Immature natural killer cell (primary cell): Measurements from ENCODE around the gene MYRIP. TPM values are rescaled to one million over a fixed set of nuclear protein-coding genes. Genes with fewer than 3 reads are reported as not detected.
"Not testable (repeated sequence)": the region's sequence is repeated elsewhere in the genome, so short reads cannot be mapped to it uniquely, and the experiment has no call there.

Experiments
- DNase-seq, 3 donors: peaks; one replicate each; pipeline ENCODE4 v3.0.0; 2022; ENCODE audit warnings: mixed read lengths in 1 of 3
- H3K27ac Mint-ChIP-seq, 6 donors: one replicate each; pipeline ENCODE4 v1.8.0; 2020; ENCODE audit warnings: mixed read lengths in 6 of 6, mild to moderate bottlenecking in 5 of 6, inconsistent platforms in 4 of 6, moderate library complexity in 3 of 6
- H3K27me3 Mint-ChIP-seq, 3 donors: one replicate each; pipeline ENCODE4 v1.8.0; 2020 to 2021; ENCODE audit warnings: low read depth in 3 of 3, mild to moderate bottlenecking in 3 of 3, mixed read lengths in 3 of 3, moderate library complexity in 3 of 3, inconsistent platforms in 1 of 3
- H3K36me3 Mint-ChIP-seq, 3 donors: one replicate each; pipeline ENCODE4 v1.8.0; 2020; ENCODE audit warnings: mixed read lengths in 3 of 3, inconsistent platforms in 2 of 3, mild to moderate bottlenecking in 2 of 3
- H3K4me1 Mint-ChIP-seq, 2 donors: one replicate each; pipeline ENCODE4 v1.8.0; 2020; ENCODE audit warnings: inconsistent platforms in 2 of 2, mild to moderate bottlenecking in 2 of 2, mixed read lengths in 2 of 2, moderate library complexity in 1 of 2
- H3K4me3 Mint-ChIP-seq, 5 donors: one replicate each; pipeline ENCODE4 v1.8.0; 2020; ENCODE audit warnings: mild to moderate bottlenecking in 5 of 5, mixed read lengths in 5 of 5, inconsistent platforms in 3 of 5, moderate library complexity in 3 of 5
- H3K9me3 Mint-ChIP-seq, 6 donors: one replicate each; pipeline ENCODE4 v1.8.0; 2020; ENCODE audit warnings: mild to moderate bottlenecking in 6 of 6, mixed read lengths in 6 of 6, inconsistent platforms in 4 of 6, moderate library complexity in 3 of 6
- polyA plus RNA-seq, 3 donors: library from polyadenylated mRNA; unstranded; fragments of 300-500 nt; fragmentation: Illumina TruSeq; gene quantifications; one replicate each; pipeline ENCODE4 v1.2.3, GENCODE V29; 2021

Gene MYRIP
- polyA plus RNA-seq, 3 donors from 2014 or later: 0.06 TPM; not detected in 2

DNA sequence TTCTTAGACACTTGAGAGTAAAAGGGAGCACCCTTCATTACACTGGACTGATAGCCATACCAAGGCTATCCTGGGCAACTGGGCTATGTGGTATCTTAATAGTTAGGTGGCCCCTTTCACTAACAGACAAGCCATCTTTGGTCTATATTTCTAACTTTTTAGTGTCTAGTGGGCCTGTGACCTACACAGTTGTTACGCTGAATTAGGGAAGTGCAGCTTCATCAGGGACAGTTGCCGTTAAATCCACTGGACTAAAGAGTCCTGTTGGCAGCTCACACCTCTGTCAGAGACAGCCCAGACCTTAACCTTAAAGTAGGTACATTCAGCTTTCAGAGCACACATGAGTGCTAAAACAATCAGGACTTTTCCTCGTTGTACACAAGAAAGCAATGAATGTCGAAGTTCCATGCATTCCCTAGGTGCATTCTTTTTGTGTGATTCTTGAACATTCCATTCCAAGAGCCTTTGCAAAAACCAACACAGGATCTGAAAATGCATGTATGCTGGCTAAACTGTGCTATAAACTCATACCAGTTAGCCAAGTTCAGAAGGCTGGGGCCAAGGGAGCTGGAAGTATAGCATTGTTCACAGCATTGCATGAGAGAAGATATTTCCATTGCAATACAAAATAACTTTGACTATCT, 269.9 kb downstream of the MYRIP start:
- no peaks in the 10 kb centered on the region for H3K36me3 Mint-ChIP-seq
- no peak overlapping the region for H3K4me3 Mint-ChIP-seq
- no peaks in the 10 kb centered on the region for H3K4me1 Mint-ChIP-seq
- DNase-seq: no peak
- no peaks in the 10 kb centered on the region for H3K27me3 Mint-ChIP-seq
- peaks cover 0 to 6% (median 2%) of the 10 kb centered on the region in 6 donors for H3K9me3 Mint-ChIP-seq
- no peak overlapping the region for H3K27ac Mint-ChIP-seq

DNA sequence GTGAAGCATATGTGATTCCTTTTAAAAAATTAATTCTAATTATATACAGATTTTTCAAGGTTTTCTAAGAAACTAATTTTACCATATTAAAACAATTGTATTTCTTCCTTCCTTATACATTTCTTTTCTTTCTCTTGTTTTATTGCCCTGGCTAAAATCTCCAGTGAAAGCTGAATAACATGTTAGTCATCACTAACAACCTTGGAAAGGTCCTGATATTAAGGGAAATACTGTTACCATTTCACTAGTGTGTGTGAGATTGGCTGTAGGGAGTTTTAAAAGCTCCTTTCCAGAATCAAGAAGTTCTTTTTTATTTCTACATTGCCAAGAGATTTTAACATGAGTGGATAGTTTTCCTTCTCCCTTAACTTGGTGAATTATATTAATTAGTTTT, 270.4 kb downstream of the MYRIP start:
- Mint-ChIP-seq H3K9me3 (peaks cover 0 to 6% (median 2%) of the 10 kb centered on the region in 6 donors), H3K4me1 (no peaks in the 10 kb centered on the region), H3K27me3 (no peaks in the 10 kb centered on the region), H3K27ac (no peak overlapping the region), H3K36me3 (no peaks in the 10 kb centered on the region), H3K4me3 (no peak overlapping the region)
- no peak for DNase-seq

GRCh38 chr3:40083066-40083465, 273.7 kb downstream of the MYRIP start:
- DNase-seq: no peak
- H3K4me3 Mint-ChIP-seq: no peak overlapping the region
- H3K36me3 Mint-ChIP-seq: no peaks in the 10 kb centered on the region
- H3K4me1 Mint-ChIP-seq: no peaks in the 10 kb centered on the region
- H3K27me3 Mint-ChIP-seq: peaks cover 0 to 2% (median 0%) of the 10 kb centered on the region in 3 donors
- H3K9me3 Mint-ChIP-seq: peaks cover 0 to 6% (median 2%) of the 10 kb centered on the region in 6 donors
- H3K27ac Mint-ChIP-seq: no peak overlapping the region

DNA sequence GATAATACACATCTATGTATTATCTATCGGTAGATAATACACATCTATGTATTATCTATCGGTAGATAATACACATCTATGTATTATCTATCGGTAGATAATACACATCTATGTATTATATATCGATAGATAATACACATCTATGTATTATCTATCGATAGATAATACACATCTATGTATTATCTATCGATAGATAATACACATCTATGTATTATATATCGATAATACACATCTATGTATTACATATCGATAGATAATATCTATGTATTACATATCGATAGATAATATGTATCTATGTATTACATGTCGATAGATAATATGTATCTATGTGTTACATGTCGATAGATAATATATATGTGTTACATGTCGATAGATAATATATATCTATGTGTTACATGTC, 275.0 kb downstream of the MYRIP start:
- not testable (repeated sequence) for H3K27ac Mint-ChIP-seq, H3K9me3 Mint-ChIP-seq, H3K27me3 Mint-ChIP-seq, H3K4me1 Mint-ChIP-seq, H3K36me3 Mint-ChIP-seq, H3K4me3 Mint-ChIP-seq, DNase-seq

GRCh38 chr3:40086890-40087883, 277.8 kb downstream of the MYRIP start:
- Mint-ChIP-seq H3K4me3 (no peak overlapping the region), H3K9me3 (peaks cover 0 to 5% (median 0%) of the 10 kb centered on the region in 6 donors), H3K27me3 (peaks cover 0 to 3% (median 2%) of the 10 kb centered on the region in 3 donors), H3K36me3 (no peaks in the 10 kb centered on the region), H3K4me1 (no peaks in the 10 kb centered on the region), H3K27ac (no peak overlapping the region)
- no peak for DNase-seq

- no peaks in the 10 kb centered on the region for H3K4me1 Mint-ChIP-seq
- H3K27me3 Mint-ChIP-seq: peaks cover 0 to 3% (median 2%) of the 10 kb centered on the region in 3 donors
- H3K9me3 Mint-ChIP-seq: peaks cover 0 to 3% (median 0%) of the 10 kb centered on the region in 6 donors
- H3K4me3 Mint-ChIP-seq: no peak overlapping the region
- DNase-seq: no peak
- no peaks in the 10 kb centered on the region for H3K36me3 Mint-ChIP-seq
- peak overlapping the region in 1 of 6 donors; percentile 5 for H3K27ac Mint-ChIP-seq
Observed at GRCh38 chr3:40088527-40089170, 279.2 kb downstream of the MYRIP start.

DNA sequence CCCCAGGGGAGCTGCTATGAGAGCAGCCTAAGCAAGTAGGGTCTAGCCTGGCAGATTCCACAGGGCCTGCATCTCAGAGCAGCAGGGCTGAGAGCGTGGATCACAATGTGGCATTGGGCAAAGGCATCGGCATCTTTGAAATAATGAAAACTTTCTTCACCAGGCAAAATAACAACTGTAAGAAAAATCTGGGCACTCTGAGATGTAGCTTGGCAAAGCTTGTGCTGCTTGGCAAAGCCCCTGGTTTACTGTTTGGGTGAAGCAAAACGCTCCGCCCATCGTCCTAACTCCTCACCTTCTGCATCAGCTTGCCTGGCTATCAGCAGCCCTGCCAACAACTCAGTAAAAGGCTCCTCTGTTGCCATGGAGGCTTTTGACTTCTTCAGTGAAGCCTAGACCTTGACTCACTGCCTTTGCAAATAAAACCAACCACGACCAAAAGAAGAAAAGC, 287.3 kb downstream of the MYRIP start:
- Mint-ChIP-seq H3K27ac (no peak overlapping the region), H3K4me3 (no peak overlapping the region), H3K4me1 (no peaks in the 10 kb centered on the region), H3K36me3 (no peaks in the 10 kb centered on the region), H3K9me3 (peaks cover 0 to 6% (median 2%) of the 10 kb centered on the region in 6 donors), H3K27me3 (peaks cover 0 to 6% (median 4%) of the 10 kb centered on the region in 3 donors)
- DNase-seq: no peak

GRCh38 chr3:40097131-40098117, 288.0 kb downstream of the MYRIP start:
- H3K4me3 Mint-ChIP-seq: no peak overlapping the region
- H3K4me1 Mint-ChIP-seq: no peaks in the 10 kb centered on the region
- H3K9me3 Mint-ChIP-seq: peaks cover 0 to 7% (median 2%) of the 10 kb centered on the region in 6 donors
- H3K27me3 Mint-ChIP-seq: peaks cover 0 to 6% (median 4%) of the 10 kb centered on the region in 3 donors
- H3K36me3 Mint-ChIP-seq: no peaks in the 10 kb centered on the region
- H3K27ac Mint-ChIP-seq: no peak overlapping the region
- no peak for DNase-seq

GRCh38 chr3:40098261-40098759, 288.9 kb downstream of the MYRIP start:
- Mint-ChIP-seq H3K36me3 (no peaks in the 10 kb centered on the region), H3K9me3 (peaks cover 0 to 6% (median 2%) of the 10 kb centered on the region in 6 donors), H3K27me3 (peaks cover 0 to 6% (median 4%) of the 10 kb centered on the region in 3 donors), H3K27ac (no peak overlapping the region), H3K4me1 (no peaks in the 10 kb centered on the region), H3K4me3 (no peak overlapping the region)
- no peak for DNase-seq

DNA sequence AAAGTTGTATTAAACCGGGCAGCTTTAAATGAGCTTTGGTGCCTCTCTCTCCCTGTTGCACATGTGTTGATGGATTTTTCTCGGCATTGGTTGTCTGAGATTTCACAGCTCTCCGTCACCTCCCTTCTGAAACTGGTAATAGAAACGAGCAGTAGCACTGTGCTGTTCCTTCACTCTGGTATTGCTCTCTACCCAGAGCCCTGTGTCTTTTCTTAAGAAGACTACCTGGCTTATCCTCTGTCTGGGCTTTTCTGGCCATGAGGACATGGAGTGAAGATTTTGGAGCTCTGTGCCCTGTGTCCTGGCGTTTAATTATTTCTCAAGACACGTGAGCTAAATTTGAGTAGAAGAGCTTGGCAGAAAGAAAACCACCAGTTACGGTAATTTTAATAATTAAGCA, 290.5 kb downstream of the MYRIP start:
- Mint-ChIP-seq H3K4me1 (no peaks in the 10 kb centered on the region), H3K27ac (no peak overlapping the region), H3K36me3 (no peaks in the 10 kb centered on the region), H3K4me3 (no peak overlapping the region), H3K27me3 (peaks cover 0 to 6% (median 4%) of the 10 kb centered on the region in 3 donors), H3K9me3 (peaks cover 0 to 6% (median 2%) of the 10 kb centered on the region in 6 donors)
- DNase-seq: no peak

- Mint-ChIP-seq H3K36me3 (no peaks in the 10 kb centered on the region), H3K4me1 (no peaks in the 10 kb centered on the region), H3K27ac (no peak overlapping the region), H3K4me3 (no peak overlapping the region), H3K27me3 (peaks cover 0 to 4% (median 2%) of the 10 kb centered on the region in 3 donors), H3K9me3 (peaks cover 0 to 7% (median 2%) of the 10 kb centered on the region in 6 donors)
- DNase-seq: no peak
Observed at GRCh38 chr3:40102182-40102581, 292.8 kb downstream of the MYRIP start.

- Mint-ChIP-seq H3K4me3 (no peak overlapping the region), H3K27ac (no peak overlapping the region), H3K9me3 (peaks cover 0 to 8% (median 3%) of the 10 kb centered on the region in 6 donors), H3K36me3 (no peaks in the 10 kb centered on the region), H3K27me3 (peaks cover 0 to 5% (median 3%) of the 10 kb centered on the region in 3 donors), H3K4me1 (no peaks in the 10 kb centered on the region)
- DNase-seq: no peak
Observed at GRCh38 chr3:40103829-40104228, 294.4 kb downstream of the MYRIP start.
